Activated CD4-positive, alpha-beta memory T cell treated with anti-CD3 and anti-CD28 coated beads, Interleukin-2, amount 10 ng/mL, durations not matched to agents 7 days and 5 days (primary cell): ENCODE results near the gene GABBR2. TPM values are rescaled to one million over a fixed set of nuclear protein-coding genes. Genes with fewer than 3 reads are reported as not detected.

Experiments
- CTCF ChIA-PET: fragments of 350-600 bp; sonication (Branson Sonifier 250); formaldehyde crosslinking; loops from one replicate; lab custom pipeline; 2021; ENCODE audit warnings: antibody characterized with exemption, inconsistent platforms; lab: Charles Lee
- POLR2A ChIA-PET: fragments of 350-600 bp; sonication (Branson Sonifier 250); formaldehyde crosslinking; loops from one replicate; lab custom pipeline; 2021; ENCODE audit warnings: antibody characterized with exemption; lab: Charles Lee
- DNase-seq: peaks from one replicate; pipeline ENCODE4 v3.0.0-alpha.2; 2020
- H3K27ac Mint-ChIP-seq: one replicate; pipeline ENCODE4 v1.8.0; 2021; ENCODE audit warnings: mild to moderate bottlenecking, mixed read lengths
- H3K27me3 Mint-ChIP-seq: one replicate; pipeline ENCODE4 v1.8.0; 2021; ENCODE audit warnings: mixed read lengths
- H3K36me3 Mint-ChIP-seq: one replicate; pipeline ENCODE4 v1.8.0; 2021; ENCODE audit warnings: low read depth, mixed read lengths
- H3K4me1 Mint-ChIP-seq: one replicate; pipeline ENCODE4 v1.8.0; 2021; ENCODE audit warnings: mixed read lengths
- H3K4me3 Mint-ChIP-seq: one replicate; pipeline ENCODE4 v1.8.0; 2021; ENCODE audit warnings: mild to moderate bottlenecking, mixed read lengths
- H3K9me3 Mint-ChIP-seq: one replicate; pipeline ENCODE4 v1.8.0; 2021; ENCODE audit warnings: mixed read lengths
- total RNA-seq, 2 experiments: library from RNA; stranded (reverse); gene quantifications; one replicate each; pipeline ENCODE4 v1.2.3, GENCODE V29; 2021

GABBR2 gene
- total RNA-seq, 2 experiments from 2014 or later = not detected

GRCh38 chr9:98571643-98572042 is 137.1 kb downstream of the GABBR2 start:
- Mint-ChIP-seq H3K4me1 (peaks cover 17% of the 10 kb centered on the region), H3K36me3 (no peaks in the 10 kb centered on the region), H3K4me3 (no peak overlapping the region), H3K27me3 (peaks cover 52% of the 10 kb centered on the region), H3K27ac (no peak overlapping the region), H3K9me3 (no peaks in the 10 kb centered on the region)
- POLR2A ChIA-PET = no interaction called here
- DNase-seq = no peak
- CTCF ChIA-PET = no interaction called here

GRCh38 chr9:98570663-98571440 is 137.9 kb downstream of the GABBR2 start:
- ChIA-PET CTCF (no interaction called here), POLR2A (no interaction called here)
- Mint-ChIP-seq H3K4me1 (peaks cover 11% of the 10 kb centered on the region), H3K27me3 (peaks cover 45% of the 10 kb centered on the region), H3K27ac (no peak overlapping the region), H3K4me3 (no peak overlapping the region), H3K9me3 (no peaks in the 10 kb centered on the region), H3K36me3 (no peaks in the 10 kb centered on the region)
- no peak for DNase-seq

GRCh38 chr9:98570055-98570454 is 138.7 kb downstream of the GABBR2 start:
- Mint-ChIP-seq H3K9me3 (no peaks in the 10 kb centered on the region), H3K4me1 (peaks cover 3% of the 10 kb centered on the region), H3K27me3 (peaks cover 39% of the 10 kb centered on the region), H3K4me3 (no peak overlapping the region), H3K27ac (no peak overlapping the region), H3K36me3 (no peaks in the 10 kb centered on the region)
- ChIA-PET CTCF (no interaction called here), POLR2A (no interaction called here)
- no peak for DNase-seq

- Mint-ChIP-seq H3K27me3 (peaks cover 34% of the 10 kb centered on the region), H3K9me3 (no peaks in the 10 kb centered on the region), H3K4me1 (no peaks in the 10 kb centered on the region), H3K4me3 (no peak overlapping the region), H3K36me3 (no peaks in the 10 kb centered on the region), H3K27ac (no peak overlapping the region)
- POLR2A ChIA-PET = no interaction called here
- DNase-seq = no peak
- CTCF ChIA-PET = no interaction called here
These were observed 139.2 kb downstream of the GABBR2 start for GRCh38 chr9:98569491-98569890.

GRCh38 chr9:98568909-98569469 is 139.7 kb downstream of the GABBR2 start:
- Mint-ChIP-seq H3K9me3 (no peaks in the 10 kb centered on the region), H3K4me1 (no peaks in the 10 kb centered on the region), H3K4me3 (no peak overlapping the region), H3K27ac (no peak overlapping the region), H3K36me3 (no peaks in the 10 kb centered on the region), H3K27me3 (peaks cover 30% of the 10 kb centered on the region)
- POLR2A ChIA-PET = no interaction called here
- CTCF ChIA-PET = no interaction called here
- no peak for DNase-seq

- no peaks in the 10 kb centered on the region for H3K36me3 Mint-ChIP-seq
- ChIA-PET POLR2A (no interaction called here), CTCF (no interaction called here)
- H3K27ac Mint-ChIP-seq = no peak overlapping the region
- no peak for DNase-seq
- no peaks in the 10 kb centered on the region for H3K9me3 Mint-ChIP-seq
- H3K4me3 Mint-ChIP-seq = no peak overlapping the region
- H3K27me3 Mint-ChIP-seq = peaks cover 27% of the 10 kb centered on the region
- H3K4me1 Mint-ChIP-seq = no peaks in the 10 kb centered on the region
These were observed 140.4 kb downstream of the GABBR2 start for GRCh38 chr9:98568234-98568908.

- H3K9me3 Mint-ChIP-seq = no peaks in the 10 kb centered on the region
- no peak for DNase-seq
- POLR2A ChIA-PET = no interaction called here
- no peak overlapping the region for H3K27ac Mint-ChIP-seq
- H3K4me1 Mint-ChIP-seq = no peaks in the 10 kb centered on the region
- CTCF ChIA-PET = no interaction called here
- H3K4me3 Mint-ChIP-seq = no peak overlapping the region
- peaks cover 27% of the 10 kb centered on the region for H3K27me3 Mint-ChIP-seq
- H3K36me3 Mint-ChIP-seq = no peaks in the 10 kb centered on the region
These were observed 141.0 kb downstream of the GABBR2 start for GRCh38 chr9:98567540-98568233.

- Mint-ChIP-seq H3K27me3 (peaks cover 24% of the 10 kb centered on the region), H3K4me1 (no peaks in the 10 kb centered on the region), H3K27ac (no peak overlapping the region), H3K4me3 (no peak overlapping the region), H3K36me3 (no peaks in the 10 kb centered on the region), H3K9me3 (no peaks in the 10 kb centered on the region)
- DNase-seq = no peak
- ChIA-PET POLR2A (no interaction called here), CTCF (interaction anchor here (0.6 kb wide), 1 partner anchor 223 kb away, joined by 5 read pairs; no protein-coding TSS in a partner anchor)
These were observed 143.3 kb downstream of the GABBR2 start for GRCh38 chr9:98565152-98566135.

- ChIA-PET CTCF (no interaction called here), POLR2A (no interaction called here)
- no peak for DNase-seq
- Mint-ChIP-seq H3K4me1 (no peaks in the 10 kb centered on the region), H3K27me3 (peaks cover 23% of the 10 kb centered on the region), H3K27ac (no peak overlapping the region), H3K9me3 (no peaks in the 10 kb centered on the region), H3K4me3 (no peak overlapping the region), H3K36me3 (no peaks in the 10 kb centered on the region)
These were observed 144.0 kb downstream of the GABBR2 start for GRCh38 chr9:98564714-98565113.

- no peaks in the 10 kb centered on the region for H3K36me3 Mint-ChIP-seq
- H3K4me3 Mint-ChIP-seq = no peak overlapping the region
- CTCF ChIA-PET = no interaction called here
- no peak overlapping the region for H3K27ac Mint-ChIP-seq
- peaks cover 16% of the 10 kb centered on the region for H3K27me3 Mint-ChIP-seq
- POLR2A ChIA-PET = no interaction called here
- no peak for DNase-seq
- no peaks in the 10 kb centered on the region for H3K4me1 Mint-ChIP-seq
- H3K9me3 Mint-ChIP-seq = no peaks in the 10 kb centered on the region
These were observed 144.7 kb downstream of the GABBR2 start for GRCh38 chr9:98563988-98564387.

GRCh38 chr9:98563212-98563907 is 145.4 kb downstream of the GABBR2 start:
- Mint-ChIP-seq H3K27ac (no peak overlapping the region), H3K4me3 (no peak overlapping the region), H3K36me3 (no peaks in the 10 kb centered on the region), H3K9me3 (no peaks in the 10 kb centered on the region), H3K27me3 (peaks cover 18% of the 10 kb centered on the region), H3K4me1 (no peaks in the 10 kb centered on the region)
- POLR2A ChIA-PET = no interaction called here
- no peak for DNase-seq
- CTCF ChIA-PET = no interaction called here

GRCh38 chr9:98559561-98559960 is 149.2 kb downstream of the GABBR2 start:
- Mint-ChIP-seq H3K4me3 (no peak overlapping the region), H3K27me3 (peaks cover 18% of the 10 kb centered on the region), H3K4me1 (no peaks in the 10 kb centered on the region), H3K36me3 (no peaks in the 10 kb centered on the region), H3K9me3 (no peaks in the 10 kb centered on the region), H3K27ac (no peak overlapping the region)
- POLR2A ChIA-PET = no interaction called here
- CTCF ChIA-PET = interaction anchor here (0.6 kb wide), 1 partner anchor 288 kb away, joined by 4 read pairs; no protein-coding TSS in a partner anchor
- DNase-seq = no peak
